Measurements from ENCODE around the gene PROCA1. TPM values are rescaled to one million over a fixed set of nuclear protein-coding genes. Genes with fewer than 3 reads are reported as not detected.
"Not testable (repeated sequence)": the region's sequence is repeated elsewhere in the genome, so short reads cannot be mapped to it uniquely, and the experiment has no call there.

PROCA1 gene
- total RNA-seq, 2 donors from 2014 or later = 28.7 to 41.6 TPM

- Histone ChIP-seq H3K9ac (ENCODE audit: extremely low read depth, low read length, poor library complexity, severe bottlenecking) (no peak overlapping the region), H3K9me3 (ENCODE audit: control insufficient read depth, low read length) (no peaks in the 10 kb centered on the region), H3K4me3 (ENCODE audit: low read length) (peak overlapping the region; percentile 94), H3K36me3 (ENCODE audit: control insufficient read depth, insufficient read depth, low read length) (peaks cover 42% of the 10 kb centered on the region), H3K4me1 (ENCODE audit: control insufficient read depth, insufficient read depth, low read length) (peaks cover 6% of the 10 kb centered on the region), H3K27ac (ENCODE audit: low read depth, low read length) (peak overlapping the region; percentile 16), H3K27me3 (ENCODE audit: control insufficient read depth, insufficient read depth, low read length, poor library complexity, severe bottlenecking) (no peaks in the 10 kb centered on the region)
- Mint-ChIP-seq H3K4me3 (peak overlapping the region; percentile 99), H3K4me1 (peaks cover 42% of the 10 kb centered on the region), H3K27ac (peak overlapping the region; percentile 78), H3K36me3 (ENCODE audit: low read depth) (peaks cover 47% of the 10 kb centered on the region), H3K9me3 (no peaks in the 10 kb centered on the region), H3K27me3 (ENCODE audit: insufficient read depth) (no peaks in the 10 kb centered on the region)
- no peak for DNase-seq
- 87 to 93% methylated on average over 4 to 7 of the region's 7 CpGs for WGBS, 2 experiments (ENCODE audit: insufficient coverage in 1 of 2, insufficient read length in 1 of 2)
- TF ChIP-seq CTCF (conservative IDR thresholded peaks at IDR 0.05) = no peak
These were observed 10.9 kb upstream of the PROCA1 start for GRCh38 chr17:28722417-28723158.

GRCh38 chr17:28720997-28721329 lies 9.3 kb upstream of the PROCA1 start:
- not testable (repeated sequence) for DNase-seq; H3K27me3 Mint-ChIP-seq (ENCODE audit: insufficient read depth); H3K27me3 ChIP-seq (ENCODE audit: control insufficient read depth, insufficient read depth, low read length, poor library complexity, severe bottlenecking); H3K27ac ChIP-seq (ENCODE audit: low read depth, low read length); H3K9me3 ChIP-seq (ENCODE audit: control insufficient read depth, low read length); H3K9me3 Mint-ChIP-seq; H3K4me1 ChIP-seq (ENCODE audit: control insufficient read depth, insufficient read depth, low read length)
- Histone ChIP-seq H3K9ac (ENCODE audit: extremely low read depth, low read length, poor library complexity, severe bottlenecking) (peak overlapping the region; percentile 93), H3K4me3 (ENCODE audit: low read length) (peak overlapping the region; percentile 94), H3K36me3 (ENCODE audit: control insufficient read depth, insufficient read depth, low read length) (peaks cover 42% of the 10 kb centered on the region)
- H3K4me3 Mint-ChIP-seq = peak overlapping the region; percentile 99
- peaks cover 47% of the 10 kb centered on the region for H3K36me3 Mint-ChIP-seq (ENCODE audit: low read depth)
- 21 to 25% methylated on average over 16 to 19 of the region's 19 CpGs for WGBS, 2 experiments (ENCODE audit: insufficient coverage in 1 of 2, insufficient read length in 1 of 2)
- peak overlapping the region; percentile 95 for H3K27ac Mint-ChIP-seq
- peaks cover 47% of the 10 kb centered on the region for H3K4me1 Mint-ChIP-seq

- no peaks in the 10 kb centered on the region for H3K9me3 Mint-ChIP-seq
- H3K27me3 Mint-ChIP-seq (ENCODE audit: insufficient read depth) = no peaks in the 10 kb centered on the region
- Histone ChIP-seq H3K9ac (ENCODE audit: extremely low read depth, low read length, poor library complexity, severe bottlenecking) (peak overlapping the region; percentile 93), H3K4me3 (ENCODE audit: low read length) (peak overlapping the region; percentile 94), H3K9me3 (ENCODE audit: control insufficient read depth, low read length) (no peaks in the 10 kb centered on the region), H3K36me3 (ENCODE audit: control insufficient read depth, insufficient read depth, low read length) (peaks cover 47% of the 10 kb centered on the region), H3K27ac (ENCODE audit: low read depth, low read length) (peak overlapping the region; percentile 72), H3K4me1 (ENCODE audit: control insufficient read depth, insufficient read depth, low read length) (peaks cover 6% of the 10 kb centered on the region), H3K27me3 (ENCODE audit: control insufficient read depth, insufficient read depth, low read length, poor library complexity, severe bottlenecking) (no peaks in the 10 kb centered on the region)
- 0 to 2% methylated on average over 9 to 28 of the region's 30 CpGs for WGBS, 2 experiments (ENCODE audit: insufficient coverage in 1 of 2, insufficient read length in 1 of 2)
- peaks cover 49% of the 10 kb centered on the region for H3K36me3 Mint-ChIP-seq (ENCODE audit: low read depth)
- H3K27ac Mint-ChIP-seq = peak overlapping the region; percentile 95
- DNase-seq = no peak
- TF ChIP-seq CTCF (conservative IDR thresholded peaks at IDR 0.05) = peak; percentile 59
- peak overlapping the region; percentile 99 for H3K4me3 Mint-ChIP-seq
- peaks cover 48% of the 10 kb centered on the region for H3K4me1 Mint-ChIP-seq
These were observed 8.7 kb upstream of the PROCA1 start for GRCh38 chr17:28720247-28720996.
